Ovary (tissue), 9 donors: ENCODE data around the gene WIPF3. TPM values are rescaled to one million over a fixed set of nuclear protein-coding genes. Genes with fewer than 3 reads are reported as not detected.
"Not testable (repeated sequence)": the region's sequence is repeated elsewhere in the genome, so short reads cannot be mapped to it uniquely, and the experiment has no call there.

Experiments used
- DNase-seq, 5 donors: peaks; one replicate each; pipeline ENCODE4 v3.0.0-alpha.2; 2019 to 2020
- H3K27ac ChIP-seq, 2 donors: fragments of 200-600 bp; one replicate each; pipeline versions ENCODE4 v1.5.1 to v1.8.0; 2019 to 2022
- H3K27me3 ChIP-seq: fragments of 200-600 bp; one replicate; pipeline ENCODE4 v1.8.0; 2022
- H3K36me3 ChIP-seq: fragments of 200-600 bp; sonication (generic); one replicate; pipeline ENCODE4 v1.5.1; 2019
- H3K4me1 ChIP-seq: one replicate; pipeline ENCODE4 v1.8.1; 2013; ENCODE audit warnings: mild to moderate bottlenecking, moderate library complexity; ENCODE audit not compliant: insufficient read depth
- H3K4me3 ChIP-seq: fragments of 200-600 bp; sonication (generic); one replicate; pipeline ENCODE4 v1.5.1; 2017
- H3K9me3 ChIP-seq, 2 donors: fragments of 200-600 bp in 1 of 2; sonication (generic) in 1 of 2; one replicate each; pipeline versions ENCODE4 v1.5.1 to v1.8.1; 2013 to 2019; ENCODE audit warnings: mild to moderate bottlenecking in 1 of 2, moderate library complexity in 1 of 2
- EP300 ChIP-seq: sonication (generic); formaldehyde crosslinking; IDR thresholded peaks from one replicate; pipeline ENCODE4 v1.6.1; 2017; ENCODE audit warnings: antibody characterized with exemption
- POLR2A ChIP-seq: fragments of 450-650 bp; IDR thresholded peaks from one replicate; pipeline ENCODE4 v1.6.1; 2017; ENCODE audit warnings: antibody characterized with exemption, mild to moderate bottlenecking, moderate library complexity
- WGBS, 3 donors: extraction: QIAGEN DNeasy Blood & Tissue Kit in 1 of 3; methylation state at CpG; one replicate each; pipeline versions ENCODE4 v1.1.5 to v1.1.7; 2013 to 2017; 5-methylcytosine and 5-hydroxymethylcytosine counted together
- intact Hi-C, 4 donors: fragments of 100-400 bp; cut with DNase I; formaldehyde crosslinking; loops; one replicate each; pipeline versions ENCODE4 v1.11.0 to v1.15.1; 2022 to 2023
- polyA plus RNA-seq, 2 donors: library from polyadenylated mRNA; stranded (reverse); fragments of 200-250 nt in 1 of 2; fragments of 350-450 nt in 1 of 2; fragmentation: Illumina TruSeq in 1 of 2; extraction: RNeasy Lipid Tissue Mini Kit (QIAGEN cat#74804) in 1 of 2; gene quantifications; one replicate each; pipeline ENCODE4 v1.2.3, GENCODE V29; 2013 to 2014
- total RNA-seq, 7 donors: library from RNA; depleted of rRNA in 2 of 7; stranded (reverse); fragments of >200 nt in 2 of 7; fragmentation: NEBNext Ultra II Directional in 3 of 7; extraction: Animal tissue kit (Norgen Biotek cat#: 25700) in 3 of 7; gene quantifications; one replicate each; pipeline versions ENCODE4 v1.1.0 to v1.2.4, GENCODE V29; 2016 to 2023
- TF ChIP-seq, protein P1 (sequence below), 3 donors: fragments of 450-650 bp in 2 of 3; fragments of 200-600 bp in 1 of 3; IDR thresholded peaks; one replicate each; pipeline versions ENCODE4 v1.5.1 to v1.8.0; 2016 to 2022; ENCODE audit warnings: antibody characterized with exemption in 3 of 3, mild to moderate bottlenecking in 1 of 3
- donor health status: DM: no; HTN: no; CAD: no; lungs with moderate emphysema.
- donor health status: DM: no; HTN: no; CAD: no.
- donor health status: Bipolar disorder and iron deficiency.
- donor health status: DM: yes; HTN: yes; CAD: no.
- donor health status: DM: no; HTN: no; CAD: no.
- donor health status: DM: yes; HTN: yes; CAD: no.

The WIPF3 gene
- total and polyA plus RNA-seq, 9 donors, result 15.3 to 122 (median 53.3) TPM

DNA sequence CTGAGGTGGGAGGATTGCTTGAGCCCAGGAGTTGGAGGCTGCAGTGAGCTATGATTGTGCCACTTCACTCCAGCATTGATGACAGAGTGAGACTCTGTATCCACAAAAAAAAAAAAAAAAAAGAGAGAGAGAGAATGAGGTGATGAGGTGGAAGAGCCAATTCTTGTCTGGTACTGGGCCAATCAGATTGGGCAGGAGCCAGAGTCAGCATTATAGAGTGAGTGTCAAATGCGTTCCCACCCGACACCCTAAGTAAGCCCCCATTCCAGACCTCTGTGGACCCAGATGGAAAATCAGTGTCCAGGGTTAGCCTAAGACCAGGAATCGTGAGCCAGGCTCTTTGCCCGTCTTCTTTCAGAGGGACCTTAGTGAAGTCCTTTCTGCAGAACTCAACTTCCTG, 83.9 kb downstream of the WIPF3 start:
- no peak for TF ChIP-seq POLR2A
- no peak for TF ChIP-seq EP300
- TF ChIP-seq, protein P1, sequence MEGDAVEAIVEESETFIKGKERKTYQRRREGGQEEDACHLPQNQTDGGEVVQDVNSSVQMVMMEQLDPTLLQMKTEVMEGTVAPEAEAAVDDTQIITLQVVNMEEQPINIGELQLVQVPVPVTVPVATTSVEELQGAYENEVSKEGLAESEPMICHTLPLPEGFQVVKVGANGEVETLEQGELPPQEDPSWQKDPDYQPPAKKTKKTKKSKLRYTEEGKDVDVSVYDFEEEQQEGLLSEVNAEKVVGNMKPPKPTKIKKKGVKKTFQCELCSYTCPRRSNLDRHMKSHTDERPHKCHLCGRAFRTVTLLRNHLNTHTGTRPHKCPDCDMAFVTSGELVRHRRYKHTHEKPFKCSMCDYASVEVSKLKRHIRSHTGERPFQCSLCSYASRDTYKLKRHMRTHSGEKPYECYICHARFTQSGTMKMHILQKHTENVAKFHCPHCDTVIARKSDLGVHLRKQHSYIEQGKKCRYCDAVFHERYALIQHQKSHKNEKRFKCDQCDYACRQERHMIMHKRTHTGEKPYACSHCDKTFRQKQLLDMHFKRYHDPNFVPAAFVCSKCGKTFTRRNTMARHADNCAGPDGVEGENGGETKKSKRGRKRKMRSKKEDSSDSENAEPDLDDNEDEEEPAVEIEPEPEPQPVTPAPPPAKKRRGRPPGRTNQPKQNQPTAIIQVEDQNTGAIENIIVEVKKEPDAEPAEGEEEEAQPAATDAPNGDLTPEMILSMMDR (IDR thresholded peaks at IDR 0.05), result no peak
- no peaks in the 10 kb centered on the region for H3K9me3 ChIP-seq
- H3K4me1 ChIP-seq, result peaks cover 2% of the 10 kb centered on the region
- no peaks in the 10 kb centered on the region for H3K27me3 ChIP-seq
- no peak for DNase-seq
- no peaks in the 10 kb centered on the region for H3K36me3 ChIP-seq
- H3K4me3 ChIP-seq, result no peak overlapping the region
- 83 to 94% (median 94%) methylated on average over 4 of the region's 4 CpGs for WGBS, 3 donors
- intact Hi-C loops, result loop anchor here in 1 of 4 donors (10.0 kb wide), 1 partner anchor 65 kb away; no protein-coding TSS in a partner anchor
- H3K27ac ChIP-seq, result no peak overlapping the region

GRCh38 chr7:29890786-29891185, 84.5 kb downstream of the WIPF3 start:
- not testable (repeated sequence) for H3K4me1 ChIP-seq, H3K36me3 ChIP-seq, H3K9me3 ChIP-seq, H3K27ac ChIP-seq, DNase-seq, H3K27me3 ChIP-seq, H3K4me3 ChIP-seq
- WGBS, 3 donors, result 70 to 84% methylated on average over 8 to 13 of the region's 14 CpGs; no CpG with 5 or more reads in 1 of the 3 donors
- intact Hi-C loops, result loop anchor here in 1 of 4 donors (10.0 kb wide), 1 partner anchor 66 kb away; no protein-coding TSS in a partner anchor

- H3K4me3 ChIP-seq, result no peak overlapping the region
- peaks cover 2% of the 10 kb centered on the region for H3K4me1 ChIP-seq
- no peak overlapping the region for H3K27ac ChIP-seq
- TF ChIP-seq POLR2A (no peak), EP300 (no peak)
- TF ChIP-seq, protein P1 (IDR thresholded peaks at IDR 0.05), result no peak
- intact Hi-C loops, result loop anchor here in 1 of 4 donors (10.0 kb wide), 1 partner anchor 67 kb away; no protein-coding TSS in a partner anchor
- no peaks in the 10 kb centered on the region for H3K36me3 ChIP-seq
- H3K9me3 ChIP-seq, result no peaks in the 10 kb centered on the region
- 80 to 84% (median 82%) methylated on average over 4 of the region's 4 CpGs for WGBS, 3 donors
- H3K27me3 ChIP-seq, result no peaks in the 10 kb centered on the region
- DNase-seq, result no peak
These were observed 85.5 kb downstream of the WIPF3 start for GRCh38 chr7:29891766-29892165.

DNA sequence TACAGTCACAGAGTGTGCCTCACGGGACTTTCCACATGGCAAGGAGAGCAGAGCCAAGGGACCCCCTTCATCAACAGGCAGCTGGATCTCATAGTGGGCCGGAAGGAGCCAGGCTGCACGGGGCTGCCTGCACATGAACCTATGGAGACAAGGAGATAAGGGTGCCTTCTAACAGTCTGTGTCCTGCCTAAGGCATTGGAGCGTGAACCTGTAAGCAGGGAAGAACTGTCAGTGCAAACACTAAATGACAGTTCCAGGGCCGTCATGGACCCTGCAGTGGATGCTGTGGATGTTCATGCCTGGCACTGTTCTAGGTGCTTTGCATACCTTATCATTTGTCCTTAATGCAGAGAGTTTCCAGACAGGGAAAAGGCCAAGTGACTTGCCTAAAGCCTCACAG, 85.9 kb downstream of the WIPF3 start:
- no peaks in the 10 kb centered on the region for H3K36me3 ChIP-seq
- intact Hi-C loops, result loop anchor here in 1 of 4 donors (10.0 kb wide), 1 partner anchor 67 kb away; no protein-coding TSS in a partner anchor
- 94 to 97% (median 96%) methylated on average over 5 of the region's 5 CpGs for WGBS, 3 donors
- H3K4me1 ChIP-seq, result peaks cover 2% of the 10 kb centered on the region
- TF ChIP-seq, protein P1 (IDR thresholded peaks at IDR 0.05), result no peak
- no peak overlapping the region for H3K4me3 ChIP-seq
- no peak overlapping the region for H3K27ac ChIP-seq
- no peaks in the 10 kb centered on the region for H3K9me3 ChIP-seq
- H3K27me3 ChIP-seq, result no peaks in the 10 kb centered on the region
- no peak for DNase-seq

DNA sequence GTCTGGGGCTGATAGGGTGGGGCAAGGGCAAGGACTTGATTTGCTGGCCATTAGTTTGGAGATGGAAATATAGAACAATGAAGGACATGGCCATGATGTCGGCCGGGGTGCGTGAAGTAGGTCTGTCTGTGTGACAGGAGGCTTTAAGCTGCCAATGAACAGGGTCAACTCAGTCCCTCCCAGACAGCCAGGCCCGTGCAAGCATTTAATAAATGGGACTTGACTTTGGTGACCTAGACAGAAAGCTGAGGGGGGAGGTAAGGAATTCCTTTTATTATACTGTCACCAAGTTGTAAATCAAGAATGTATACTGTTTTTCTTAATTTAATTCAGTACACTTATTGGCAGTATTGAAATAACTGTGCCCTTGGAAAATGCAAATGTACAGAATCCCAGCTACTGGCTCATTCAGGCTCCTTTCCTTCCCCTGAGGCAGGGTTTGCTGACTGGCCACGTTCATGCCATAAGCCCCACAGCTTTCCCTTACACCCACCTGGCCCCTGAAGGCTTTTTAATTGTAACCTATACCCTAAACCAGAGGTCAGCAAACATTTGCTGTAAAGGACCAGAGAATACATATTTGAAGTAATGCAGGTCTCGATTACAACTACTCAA, 87.2 kb downstream of the WIPF3 start:
- H3K9me3 ChIP-seq, result no peaks in the 10 kb centered on the region
- H3K4me1 ChIP-seq, result peaks cover 2% of the 10 kb centered on the region
- H3K4me3 ChIP-seq, result no peak overlapping the region
- no peaks in the 10 kb centered on the region for H3K27me3 ChIP-seq
- TF ChIP-seq POLR2A, result no peak
- TF ChIP-seq, protein P1 (IDR thresholded peaks at IDR 0.05), result no peak
- TF ChIP-seq EP300, result no peak
- no peak overlapping the region for H3K27ac ChIP-seq
- H3K36me3 ChIP-seq, result no peaks in the 10 kb centered on the region
- 73 to 82% (median 73%) methylated on average over 6 of the region's 6 CpGs for WGBS, 3 donors
- intact Hi-C loops, result loop anchor here in 1 of 4 donors (10.0 kb wide), 1 partner anchor 69 kb away; no protein-coding TSS in a partner anchor
- DNase-seq, result no peak
